Measurements from ENCODE around the gene PPP1R3D. TPM values are rescaled to one million over a fixed set of nuclear protein-coding genes. Genes with fewer than 3 reads are reported as not detected.
A peak's percentile ranks its signal among the peaks of the same experiment; 100 is the strongest.

Gene PPP1R3D
- total RNA-seq, 1 donor from 2014 or later: 11.4 TPM

DNA sequence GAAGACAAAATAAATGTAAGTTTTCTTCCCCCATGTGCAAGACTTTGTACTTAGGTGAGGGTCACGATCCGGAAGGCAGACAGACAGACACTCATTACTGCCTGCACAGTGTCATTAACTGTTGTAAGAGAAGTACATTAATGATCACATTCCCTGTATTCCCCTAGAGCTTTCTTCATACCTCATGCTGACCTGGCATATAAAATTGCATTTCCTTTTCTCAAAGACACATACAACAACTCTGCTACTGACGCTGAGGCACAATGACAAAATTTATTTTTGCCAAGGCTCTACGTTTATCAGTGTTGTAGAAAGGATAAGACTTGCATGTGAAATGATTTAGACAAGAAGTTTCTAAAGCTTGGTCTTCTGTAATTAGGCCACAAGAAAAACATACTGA, 3.7 kb downstream of the PPP1R3D start:
- Histone ChIP-seq H3K36me3 (no peaks in the 10 kb centered on the region), H3K4me3 (peak overlapping the region; percentile 85), H3K27me3 (ENCODE audit: low read depth) (no peaks in the 10 kb centered on the region), H3K4me1 (peaks cover 65% of the 10 kb centered on the region), H3K27ac (replicated peaks) (peak overlapping the region; percentile 100), H3K9me3 (replicated peaks) (no peaks in the 10 kb centered on the region)
- no peak for DNase-seq
- TF ChIP-seq, protein P1, sequence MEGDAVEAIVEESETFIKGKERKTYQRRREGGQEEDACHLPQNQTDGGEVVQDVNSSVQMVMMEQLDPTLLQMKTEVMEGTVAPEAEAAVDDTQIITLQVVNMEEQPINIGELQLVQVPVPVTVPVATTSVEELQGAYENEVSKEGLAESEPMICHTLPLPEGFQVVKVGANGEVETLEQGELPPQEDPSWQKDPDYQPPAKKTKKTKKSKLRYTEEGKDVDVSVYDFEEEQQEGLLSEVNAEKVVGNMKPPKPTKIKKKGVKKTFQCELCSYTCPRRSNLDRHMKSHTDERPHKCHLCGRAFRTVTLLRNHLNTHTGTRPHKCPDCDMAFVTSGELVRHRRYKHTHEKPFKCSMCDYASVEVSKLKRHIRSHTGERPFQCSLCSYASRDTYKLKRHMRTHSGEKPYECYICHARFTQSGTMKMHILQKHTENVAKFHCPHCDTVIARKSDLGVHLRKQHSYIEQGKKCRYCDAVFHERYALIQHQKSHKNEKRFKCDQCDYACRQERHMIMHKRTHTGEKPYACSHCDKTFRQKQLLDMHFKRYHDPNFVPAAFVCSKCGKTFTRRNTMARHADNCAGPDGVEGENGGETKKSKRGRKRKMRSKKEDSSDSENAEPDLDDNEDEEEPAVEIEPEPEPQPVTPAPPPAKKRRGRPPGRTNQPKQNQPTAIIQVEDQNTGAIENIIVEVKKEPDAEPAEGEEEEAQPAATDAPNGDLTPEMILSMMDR (IDR thresholded peaks at IDR 0.05; ENCODE audit: borderline replicate concordance): no peak
- intact Hi-C loops (cut with micrococcal nuclease): no loop called here

DNA sequence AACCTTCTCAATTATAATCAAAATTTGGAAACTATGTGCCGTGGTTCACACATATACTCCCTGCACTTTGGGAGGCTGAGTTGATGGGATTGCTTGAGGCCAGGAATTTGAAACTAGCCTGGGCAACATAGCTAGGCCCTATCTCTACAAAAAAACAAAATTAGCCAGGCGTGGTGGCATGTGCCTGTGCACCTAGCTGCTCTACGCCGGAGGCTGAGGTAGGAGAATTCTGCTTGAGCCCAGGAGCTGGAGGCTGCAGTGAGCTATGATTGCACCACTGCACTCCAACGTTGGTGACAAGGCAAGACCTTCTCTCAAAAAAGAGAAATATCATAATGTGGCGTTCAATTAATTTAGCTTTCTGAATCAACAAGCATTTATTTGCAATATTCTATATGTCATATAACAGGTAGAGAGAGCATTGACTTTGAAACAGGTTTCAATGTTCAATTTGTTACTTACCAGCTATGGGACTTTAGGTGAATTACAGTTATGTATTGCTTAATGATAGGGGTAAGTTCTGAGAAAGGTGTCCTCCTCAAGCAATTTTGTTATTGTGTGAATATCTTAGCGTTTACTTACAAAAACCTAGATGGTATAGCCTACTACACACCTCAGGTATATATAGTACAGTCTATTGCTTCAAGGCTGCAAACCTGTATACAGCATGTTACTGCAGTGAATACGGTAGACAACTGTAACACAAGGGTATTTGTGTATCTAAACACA, 4.5 kb downstream of the PPP1R3D start:
- intact Hi-C loops (cut with micrococcal nuclease): no loop called here
- Histone ChIP-seq H3K4me1 (peaks cover 59% of the 10 kb centered on the region), H3K9me3 (replicated peaks) (no peaks in the 10 kb centered on the region), H3K27me3 (ENCODE audit: low read depth) (no peaks in the 10 kb centered on the region), H3K27ac (replicated peaks) (peak overlapping the region; percentile 100), H3K4me3 (peak overlapping the region; percentile 85), H3K36me3 (no peaks in the 10 kb centered on the region)
- TF ChIP-seq, protein P1 (IDR thresholded peaks at IDR 0.05; ENCODE audit: borderline replicate concordance): no peak
- no peak for DNase-seq

DNA sequence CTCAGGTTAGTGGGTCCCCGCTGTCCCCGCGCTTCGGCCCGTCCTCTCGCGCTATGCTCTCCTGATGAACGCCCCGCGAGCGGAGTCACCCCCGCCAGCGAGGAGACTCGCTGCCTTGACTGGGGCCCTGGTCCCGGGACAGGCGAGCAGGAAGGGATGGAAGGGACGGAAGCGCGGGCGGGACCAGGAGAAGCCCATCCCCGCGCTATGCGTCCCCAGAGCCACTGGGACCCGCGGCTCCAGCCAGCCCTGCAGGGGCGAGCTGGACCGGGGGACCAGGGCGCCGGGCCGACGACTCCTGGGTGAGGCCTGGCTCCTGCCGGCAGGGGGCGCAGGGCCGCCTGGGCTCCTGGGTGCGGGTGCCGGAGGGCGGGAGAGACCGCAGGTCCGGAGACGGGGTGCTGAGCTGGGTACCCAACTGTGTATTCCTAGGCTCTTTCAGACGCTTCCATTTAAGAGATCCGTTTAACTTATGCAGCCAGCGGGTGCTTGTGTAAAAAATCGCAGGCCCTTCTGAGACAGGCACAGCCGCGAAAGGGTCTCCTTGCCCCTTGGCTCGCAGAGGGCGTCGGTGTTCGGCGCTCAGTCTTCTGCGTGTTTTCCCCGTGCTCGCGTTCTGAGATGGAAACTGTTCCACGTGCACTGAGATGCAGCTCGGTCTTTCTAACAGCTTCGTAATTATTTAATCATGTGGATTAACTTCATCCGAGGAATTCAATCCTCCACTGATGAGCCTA, 6.1 kb downstream of the PPP1R3D start:
- H3K36me3 ChIP-seq: no peaks in the 10 kb centered on the region
- peak overlapping the region; percentile 92 for H3K27ac ChIP-seq (replicated peaks)
- peaks cover 50% of the 10 kb centered on the region for H3K4me1 ChIP-seq
- intact Hi-C loops (cut with micrococcal nuclease): no loop called here
- H3K27me3 ChIP-seq (ENCODE audit: low read depth): no peaks in the 10 kb centered on the region
- DNase-seq: peak; percentile 86
- no peaks in the 10 kb centered on the region for H3K9me3 ChIP-seq (replicated peaks)
- H3K4me3 ChIP-seq: peak overlapping the region; percentile 86
- TF ChIP-seq, protein P1 (IDR thresholded peaks at IDR 0.05; ENCODE audit: borderline replicate concordance): peak; percentile 98

- H3K4me1 ChIP-seq: peaks cover 44% of the 10 kb centered on the region
- no peaks in the 10 kb centered on the region for H3K27me3 ChIP-seq (ENCODE audit: low read depth)
- H3K9me3 ChIP-seq (replicated peaks): no peaks in the 10 kb centered on the region
- DNase-seq: peak; percentile 67
- peak within 1 kb of the TSS; percentile 92 for H3K27ac ChIP-seq (replicated peaks)
- H3K36me3 ChIP-seq: no peaks in the 10 kb centered on the region
- H3K4me3 ChIP-seq: peak within 1 kb of the TSS; percentile 86
- TF ChIP-seq, protein P1 (IDR thresholded peaks at IDR 0.05; ENCODE audit: borderline replicate concordance): no peak
- intact Hi-C loops (cut with micrococcal nuclease): no loop called here
Observed at GRCh38 chr20:59933296-59933848, 6.7 kb downstream of the PPP1R3D start, which contains the start of gene SYCP2. TSS of gene SYCP2 (minus strand) at chr20:59933637. CDS start at chr20:59922413, 11,224 bp downstream.

- Histone ChIP-seq H3K27me3 (ENCODE audit: low read depth) (no peaks in the 10 kb centered on the region), H3K27ac (replicated peaks) (peak overlapping the region; percentile 92), H3K4me1 (peaks cover 38% of the 10 kb centered on the region), H3K4me3 (peak overlapping the region; percentile 86), H3K36me3 (no peaks in the 10 kb centered on the region), H3K9me3 (replicated peaks) (no peaks in the 10 kb centered on the region)
- DNase-seq: no peak
- TF ChIP-seq, protein P1 (IDR thresholded peaks at IDR 0.05; ENCODE audit: borderline replicate concordance): no peak
- intact Hi-C loops (cut with micrococcal nuclease): no loop called here
Observed at GRCh38 chr20:59932616-59933295, 7.3 kb downstream of the PPP1R3D start.
